ENCODE data around the gene FCN2.

DNA sequence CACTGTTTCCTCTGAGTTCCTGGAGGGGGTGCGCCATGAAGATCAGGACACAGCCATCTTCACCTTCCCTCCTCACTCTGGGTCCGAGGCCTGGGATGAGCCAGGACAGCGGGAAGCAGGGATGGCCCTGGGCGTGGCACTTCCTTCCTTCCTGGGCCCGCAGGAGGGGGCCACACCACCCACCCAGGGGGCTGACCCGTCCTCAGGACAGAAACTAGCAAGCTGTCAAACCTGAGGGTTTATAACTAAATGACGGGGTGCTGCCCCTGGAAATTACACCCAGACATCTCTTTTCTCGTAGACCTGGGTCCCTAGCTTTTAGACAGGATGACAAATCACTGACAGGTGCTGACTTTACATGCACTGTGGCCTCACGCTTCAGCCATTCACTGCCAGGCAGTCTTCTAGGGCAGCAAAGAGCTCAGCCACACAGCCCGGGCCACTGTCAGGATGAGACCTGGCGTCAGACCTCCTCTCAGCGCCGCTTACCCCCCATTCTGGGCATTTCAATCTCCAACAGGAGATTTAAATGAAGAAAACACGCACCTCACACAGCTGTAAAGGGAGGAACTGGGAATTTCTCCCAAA is 8.1 kb downstream of the FCN2 start:
- TF ChIP-seq, protein P1, sequence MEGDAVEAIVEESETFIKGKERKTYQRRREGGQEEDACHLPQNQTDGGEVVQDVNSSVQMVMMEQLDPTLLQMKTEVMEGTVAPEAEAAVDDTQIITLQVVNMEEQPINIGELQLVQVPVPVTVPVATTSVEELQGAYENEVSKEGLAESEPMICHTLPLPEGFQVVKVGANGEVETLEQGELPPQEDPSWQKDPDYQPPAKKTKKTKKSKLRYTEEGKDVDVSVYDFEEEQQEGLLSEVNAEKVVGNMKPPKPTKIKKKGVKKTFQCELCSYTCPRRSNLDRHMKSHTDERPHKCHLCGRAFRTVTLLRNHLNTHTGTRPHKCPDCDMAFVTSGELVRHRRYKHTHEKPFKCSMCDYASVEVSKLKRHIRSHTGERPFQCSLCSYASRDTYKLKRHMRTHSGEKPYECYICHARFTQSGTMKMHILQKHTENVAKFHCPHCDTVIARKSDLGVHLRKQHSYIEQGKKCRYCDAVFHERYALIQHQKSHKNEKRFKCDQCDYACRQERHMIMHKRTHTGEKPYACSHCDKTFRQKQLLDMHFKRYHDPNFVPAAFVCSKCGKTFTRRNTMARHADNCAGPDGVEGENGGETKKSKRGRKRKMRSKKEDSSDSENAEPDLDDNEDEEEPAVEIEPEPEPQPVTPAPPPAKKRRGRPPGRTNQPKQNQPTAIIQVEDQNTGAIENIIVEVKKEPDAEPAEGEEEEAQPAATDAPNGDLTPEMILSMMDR (IDR thresholded peaks at IDR 0.05) = no peak
- no peak for TF ChIP-seq EZH2 (IDR thresholded peaks at IDR 0.05)

All from neural progenitor cell (in vitro differentiated cells).